IgD-negative memory B cell (primary cell): ENCODE data around the gene FCN1. TPM values are rescaled to one million over a fixed set of nuclear protein-coding genes. Genes with fewer than 3 reads are reported as not detected.
"Not testable (repeated sequence)": the region's sequence is repeated elsewhere in the genome, so short reads cannot be mapped to it uniquely, and the experiment has no call there.

Experiments used
- H3K27ac Mint-ChIP-seq, 3 donors: one replicate each; pipeline ENCODE4 v1.8.0; 2020 to 2022; ENCODE audit warnings: mild to moderate bottlenecking in 3 of 3, mixed read lengths in 3 of 3, moderate library complexity in 1 of 3
- H3K27me3 Mint-ChIP-seq: one replicate; pipeline ENCODE4 v1.8.0; 2021; ENCODE audit warnings: mixed read lengths
- H3K36me3 Mint-ChIP-seq: one replicate; pipeline ENCODE4 v1.8.0; 2020; ENCODE audit warnings: mild to moderate bottlenecking, mixed read lengths
- H3K4me1 Mint-ChIP-seq, 3 donors: one replicate each; pipeline ENCODE4 v1.8.0; 2020 to 2022; ENCODE audit warnings: mixed read lengths in 3 of 3, mild to moderate bottlenecking in 1 of 3
- H3K4me3 Mint-ChIP-seq, 4 donors: one replicate each; pipeline ENCODE4 v1.8.0; 2020 to 2022; ENCODE audit warnings: mild to moderate bottlenecking in 4 of 4, mixed read lengths in 4 of 4, moderate library complexity in 3 of 4
- H3K9me3 Mint-ChIP-seq, 3 donors: one replicate each; pipeline ENCODE4 v1.8.0; 2020 to 2021; ENCODE audit warnings: mixed read lengths in 3 of 3, mild to moderate bottlenecking in 1 of 3
- polyA plus RNA-seq: library from polyadenylated mRNA; unstranded; fragments of 300-500 nt; fragmentation: Illumina TruSeq; gene quantifications from one replicate; pipeline ENCODE4 v1.2.3, GENCODE V29; 2021

The FCN1 gene
- polyA plus RNA-seq, 1 donor from 2014 or later = 9.5 TPM

- Mint-ChIP-seq H3K36me3 (no peaks in the 10 kb centered on the region), H3K27ac (no peak overlapping the region), H3K4me3 (no peak overlapping the region), H3K4me1 (no peaks in the 10 kb centered on the region), H3K27me3 (no peaks in the 10 kb centered on the region), H3K9me3 (no peaks in the 10 kb centered on the region)
These were observed 40.2 kb upstream of the FCN1 start for GRCh38 chr9:134957945-134958227.

DNA sequence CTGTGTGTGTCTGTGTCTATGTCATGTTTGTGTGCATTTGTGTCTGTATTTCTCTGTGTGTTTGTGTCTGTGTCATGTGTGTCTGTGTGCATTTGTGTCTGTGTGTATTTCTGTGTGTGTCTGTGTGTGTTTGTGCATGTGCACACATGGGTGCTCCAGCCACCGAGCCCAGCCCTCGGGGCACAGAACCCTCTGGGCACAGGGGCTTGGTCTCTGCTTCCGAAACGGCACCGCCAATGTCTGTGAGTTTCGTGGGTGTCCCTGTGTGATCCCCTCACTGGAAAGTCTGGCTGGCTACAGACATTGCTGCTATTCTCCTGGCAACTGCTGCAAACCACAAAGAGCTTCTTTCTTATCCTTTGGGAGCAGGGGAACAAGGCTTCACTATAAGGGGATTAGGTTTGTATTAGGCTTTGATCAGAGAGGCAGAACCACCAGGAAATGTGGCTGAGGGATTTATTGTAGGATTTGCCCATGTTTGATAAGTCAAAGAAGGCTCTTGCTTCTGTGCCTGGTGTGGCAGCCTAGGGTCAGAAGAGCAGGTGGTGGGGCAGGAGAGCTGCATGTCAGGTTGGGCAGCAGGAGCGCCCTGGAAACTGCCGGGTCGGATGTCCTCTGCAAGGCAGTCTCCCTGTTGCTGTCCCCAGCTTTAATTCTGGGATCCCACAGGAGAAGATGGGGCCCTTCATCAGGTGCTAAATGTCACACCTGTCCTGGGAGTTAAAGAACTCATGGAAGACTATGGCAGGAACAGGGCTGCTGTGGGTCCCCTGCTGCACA is 39.6 kb upstream of the FCN1 start:
- Mint-ChIP-seq H3K9me3 (peaks cover 0 to under 1% (median 0%) of the 10 kb centered on the region in 3 donors), H3K4me1 (no peaks in the 10 kb centered on the region), H3K36me3 (no peaks in the 10 kb centered on the region), H3K27me3 (no peaks in the 10 kb centered on the region), H3K27ac (no peak overlapping the region), H3K4me3 (no peak overlapping the region)

DNA sequence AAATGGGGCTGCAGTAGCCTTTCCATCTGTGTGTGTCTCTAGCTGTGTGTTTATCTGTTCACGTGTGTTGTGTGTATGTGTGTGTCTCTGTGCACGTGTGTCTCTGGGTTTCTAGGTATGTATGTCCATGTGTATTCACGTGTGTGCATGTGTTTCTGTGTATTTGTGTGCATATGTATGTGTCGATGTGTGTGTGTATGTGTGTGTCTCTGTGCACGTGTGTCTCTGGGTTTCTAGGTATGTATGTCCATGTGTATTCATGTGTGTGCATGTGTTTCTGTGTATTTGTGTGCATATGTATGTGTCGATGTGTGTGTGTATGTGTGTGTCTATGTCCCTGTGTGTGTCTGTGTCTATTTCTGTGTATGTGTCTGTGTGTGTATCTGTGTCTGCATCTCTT is 38.7 kb upstream of the FCN1 start:
- not testable (repeated sequence) for H3K4me1 Mint-ChIP-seq, H3K36me3 Mint-ChIP-seq, H3K9me3 Mint-ChIP-seq, H3K27ac Mint-ChIP-seq, H3K4me3 Mint-ChIP-seq, H3K27me3 Mint-ChIP-seq

DNA sequence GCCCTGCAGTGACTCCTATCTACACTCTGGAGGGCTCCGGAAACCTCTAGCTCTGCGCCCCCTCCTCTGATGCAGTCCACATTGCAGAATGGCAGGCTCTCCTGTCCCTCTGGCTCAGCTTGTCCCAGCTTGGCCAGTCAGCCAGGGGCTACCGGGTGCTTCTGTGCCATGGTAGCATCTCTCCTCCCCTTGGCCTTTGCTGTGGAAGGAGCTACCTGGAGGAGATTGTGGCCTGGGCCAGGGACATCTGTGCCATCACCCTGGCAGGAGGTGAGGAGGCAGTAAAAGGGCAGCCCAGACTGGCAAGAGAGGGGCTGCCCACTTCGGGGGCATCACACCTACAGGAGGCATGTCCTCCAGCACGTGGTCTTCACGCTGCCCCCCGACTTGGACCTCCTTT is 38.1 kb upstream of the FCN1 start:
- H3K9me3 Mint-ChIP-seq = peaks cover 0 to 6% (median 5%) of the 10 kb centered on the region in 3 donors
- H3K36me3 Mint-ChIP-seq = no peaks in the 10 kb centered on the region
- H3K27ac Mint-ChIP-seq = no peak overlapping the region
- no peaks in the 10 kb centered on the region for H3K27me3 Mint-ChIP-seq
- H3K4me3 Mint-ChIP-seq = no peak overlapping the region
- H3K4me1 Mint-ChIP-seq = peaks cover 0 to 1% (median 0%) of the 10 kb centered on the region in 3 donors

- H3K27ac Mint-ChIP-seq = no peak overlapping the region
- no peak overlapping the region for H3K4me3 Mint-ChIP-seq
- H3K36me3 Mint-ChIP-seq = no peaks in the 10 kb centered on the region
- H3K9me3 Mint-ChIP-seq = peaks cover 0 to 6% (median 5%) of the 10 kb centered on the region in 3 donors
- H3K4me1 Mint-ChIP-seq = peaks cover 0 to 1% (median 0%) of the 10 kb centered on the region in 3 donors
- H3K27me3 Mint-ChIP-seq = no peaks in the 10 kb centered on the region
These were observed 37.4 kb upstream of the FCN1 start for GRCh38 chr9:134955156-134955555.

GRCh38 chr9:134951994-134952393 is 34.3 kb upstream of the FCN1 start:
- H3K27me3 Mint-ChIP-seq = no peaks in the 10 kb centered on the region
- H3K4me1 Mint-ChIP-seq = peaks cover 0 to 1% (median 0%) of the 10 kb centered on the region in 3 donors
- H3K27ac Mint-ChIP-seq = no peak overlapping the region
- peaks cover 0 to 6% (median 5%) of the 10 kb centered on the region in 3 donors for H3K9me3 Mint-ChIP-seq
- no peaks in the 10 kb centered on the region for H3K36me3 Mint-ChIP-seq
- peak overlapping the region in 1 of 4 donors; percentile 44 for H3K4me3 Mint-ChIP-seq

DNA sequence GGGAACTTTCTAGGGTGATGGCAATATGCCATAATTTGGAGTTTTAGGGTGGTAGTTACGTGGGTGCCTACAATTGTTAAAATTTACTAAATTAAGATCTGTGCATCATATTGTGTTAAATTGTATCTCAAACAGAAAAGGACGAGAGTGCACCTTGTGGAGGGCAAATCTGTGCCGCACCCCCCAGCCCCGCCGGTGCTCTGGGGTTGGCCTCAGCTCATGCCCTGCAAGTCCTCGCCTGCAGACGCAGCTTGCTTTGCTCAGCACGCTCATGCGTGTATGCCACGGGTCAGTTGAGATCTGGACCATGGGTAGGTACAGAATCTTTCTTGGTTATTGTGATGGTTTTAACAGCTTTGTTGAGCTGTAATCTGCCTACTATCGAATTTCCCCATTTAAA is 33.7 kb upstream of the FCN1 start:
- Mint-ChIP-seq H3K4me1 (peaks cover 0 to 1% (median 0%) of the 10 kb centered on the region in 3 donors), H3K9me3 (peaks cover 0 to 6% (median 5%) of the 10 kb centered on the region in 3 donors), H3K4me3 (peak overlapping the region in 1 of 4 donors; percentile 44), H3K27ac (no peak overlapping the region), H3K27me3 (no peaks in the 10 kb centered on the region), H3K36me3 (no peaks in the 10 kb centered on the region)

- H3K27ac Mint-ChIP-seq = no peak overlapping the region
- no peaks in the 10 kb centered on the region for H3K36me3 Mint-ChIP-seq
- peaks cover 1% of the 10 kb centered on the region for H3K27me3 Mint-ChIP-seq
- H3K4me1 Mint-ChIP-seq = peaks cover 0 to 1% (median 0%) of the 10 kb centered on the region in 3 donors
- peaks cover 0 to 6% (median 5%) of the 10 kb centered on the region in 3 donors for H3K9me3 Mint-ChIP-seq
- no peak overlapping the region for H3K4me3 Mint-ChIP-seq
These were observed 32.9 kb upstream of the FCN1 start for GRCh38 chr9:134950386-134951210.

DNA sequence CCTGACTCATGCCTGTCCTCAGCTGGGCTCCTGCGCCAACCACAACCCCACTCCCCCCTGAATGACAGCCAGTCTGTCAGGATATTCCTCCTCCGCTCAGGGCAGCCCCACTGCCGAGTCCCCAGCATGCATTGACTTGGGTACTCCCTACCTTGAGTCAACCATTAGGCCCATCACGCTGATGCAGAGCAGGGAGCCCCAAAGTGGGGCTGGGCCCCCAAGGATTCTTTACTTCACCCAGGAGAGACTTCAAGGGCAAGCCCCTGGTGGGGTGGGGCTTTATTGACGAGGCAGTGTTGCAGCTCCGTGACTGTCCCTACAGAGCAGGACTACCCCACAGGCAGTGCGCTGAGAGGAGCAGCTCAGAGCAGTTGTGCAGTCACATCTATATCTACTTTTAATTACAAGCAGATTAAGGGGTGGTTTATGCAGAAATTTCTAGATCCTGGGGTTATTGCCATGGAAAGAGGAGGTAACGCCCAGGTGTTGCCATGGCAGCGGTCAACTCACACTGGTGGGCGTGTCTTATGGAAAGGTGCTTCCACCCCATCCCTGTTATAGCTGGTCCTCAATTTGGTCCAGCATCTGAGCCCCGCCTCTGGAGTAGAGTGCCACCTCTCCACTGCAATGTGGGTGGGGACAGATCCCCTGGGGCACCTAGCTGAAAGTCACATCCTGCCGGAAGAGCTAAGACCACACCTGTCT is 32.1 kb upstream of the FCN1 start:
- no peaks in the 10 kb centered on the region for H3K36me3 Mint-ChIP-seq
- no peak overlapping the region for H3K4me3 Mint-ChIP-seq
- H3K27me3 Mint-ChIP-seq = peaks cover 1% of the 10 kb centered on the region
- no peak overlapping the region for H3K27ac Mint-ChIP-seq
- H3K9me3 Mint-ChIP-seq = peaks cover 0 to 6% (median 5%) of the 10 kb centered on the region in 3 donors
- H3K4me1 Mint-ChIP-seq = peaks cover 0 to 1% (median 0%) of the 10 kb centered on the region in 3 donors

GRCh38 chr9:134948149-134948548 is 30.4 kb upstream of the FCN1 start:
- Mint-ChIP-seq H3K27ac (no peak overlapping the region), H3K9me3 (peaks cover 0 to 6% (median 5%) of the 10 kb centered on the region in 3 donors), H3K27me3 (peaks cover 1% of the 10 kb centered on the region), H3K4me1 (peaks cover 0 to 1% (median 0%) of the 10 kb centered on the region in 3 donors), H3K36me3 (no peaks in the 10 kb centered on the region), H3K4me3 (no peak overlapping the region)

GRCh38 chr9:134947265-134947955 is 29.7 kb upstream of the FCN1 start:
- Mint-ChIP-seq H3K4me3 (no peak overlapping the region), H3K36me3 (no peaks in the 10 kb centered on the region), H3K27me3 (peaks cover 1% of the 10 kb centered on the region), H3K4me1 (peaks cover 0 to 1% (median 0%) of the 10 kb centered on the region in 3 donors), H3K9me3 (peaks cover 0 to 6% (median 5%) of the 10 kb centered on the region in 3 donors), H3K27ac (peak overlapping the region in 1 of 3 donors; percentile 54)

DNA sequence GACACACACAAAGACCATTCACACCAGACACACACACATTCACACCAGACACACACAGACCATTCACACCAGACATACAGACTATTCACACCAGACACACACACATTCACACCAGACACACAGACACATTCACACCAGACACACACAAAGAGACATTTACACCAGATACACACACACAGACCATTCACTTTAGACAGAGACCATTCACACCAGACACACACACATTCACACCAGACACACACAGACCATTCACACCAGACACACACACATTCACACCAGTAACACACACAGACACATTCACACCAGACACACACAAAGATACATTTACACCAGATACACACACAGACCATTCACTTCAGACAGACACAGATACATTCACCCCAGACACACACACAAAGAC is 29.0 kb upstream of the FCN1 start:
- Mint-ChIP-seq H3K9me3 (peaks cover 0 to 3% (median 0%) of the 10 kb centered on the region in 3 donors), H3K36me3 (no peaks in the 10 kb centered on the region), H3K27me3 (peaks cover 1% of the 10 kb centered on the region), H3K4me1 (no peaks in the 10 kb centered on the region), H3K4me3 (no peak overlapping the region), H3K27ac (no peak overlapping the region)

- Mint-ChIP-seq H3K27ac (no peak overlapping the region), H3K4me1 (no peaks in the 10 kb centered on the region), H3K9me3 (no peaks in the 10 kb centered on the region), H3K27me3 (peaks cover 7% of the 10 kb centered on the region), H3K4me3 (no peak overlapping the region), H3K36me3 (no peaks in the 10 kb centered on the region)
These were observed 28.0 kb upstream of the FCN1 start for GRCh38 chr9:134945509-134946275.

DNA sequence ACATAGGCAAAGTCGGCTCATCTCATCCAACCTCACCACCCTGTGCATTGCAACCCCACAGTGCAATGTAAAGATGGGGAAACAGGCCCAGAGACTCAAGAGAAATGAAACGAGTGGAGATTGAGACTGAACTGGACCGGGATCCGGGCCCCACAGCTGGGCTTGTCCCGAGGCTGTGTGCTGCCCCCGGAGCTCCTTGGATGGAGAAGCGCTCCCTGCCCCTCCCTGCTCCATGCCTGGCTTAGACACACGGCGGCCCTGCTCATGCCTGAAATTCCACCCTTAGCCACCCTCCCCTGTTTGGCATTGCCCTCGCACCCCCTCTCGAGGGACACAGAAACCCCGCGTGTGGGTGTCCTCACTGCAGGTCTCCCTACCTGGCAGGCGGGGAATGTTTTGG is 27.2 kb upstream of the FCN1 start:
- no peak overlapping the region for H3K4me3 Mint-ChIP-seq
- no peaks in the 10 kb centered on the region for H3K9me3 Mint-ChIP-seq
- H3K4me1 Mint-ChIP-seq = no peaks in the 10 kb centered on the region
- H3K27me3 Mint-ChIP-seq = peaks cover 7% of the 10 kb centered on the region
- H3K27ac Mint-ChIP-seq = no peak overlapping the region
- H3K36me3 Mint-ChIP-seq = no peaks in the 10 kb centered on the region
